Natural killer cell treated with Interleukin-12 subunit alpha and Interleukin-12 subunit beta and Interleukin-15 and Interleukin-18, amount 100 ng/mL, for 72 hours (primary cell): Measurements from ENCODE around the gene ACAA1. TPM values are rescaled to one million over a fixed set of nuclear protein-coding genes. Genes with fewer than 3 reads are reported as not detected.
"Not testable (repeated sequence)": the region's sequence is repeated elsewhere in the genome, so short reads cannot be mapped to it uniquely, and the experiment has no call there.

ENCODE experiments used
- ATAC-seq, 2 donors: fragments of 150-1000 bp; cut with Tn5 transposase in 1 of 2; sonication (Bioruptor Pico), chemical (Tn5 transposase) in 1 of 2; 2 replicates each; pipeline ENCODE4 v1.10.0; 2021
- DNase-seq: peaks from one replicate; pipeline ENCODE4 v3.0.0; 2022; ENCODE audit warnings: low spot score
- H3K27ac Mint-ChIP-seq, 2 donors: 1 replicate in 1 of 2; 2 replicates in 1 of 2; pipeline ENCODE4 v1.8.0; 2022; ENCODE audit warnings: mixed read lengths in 2 of 2, mild to moderate bottlenecking in 1 of 2, moderate library complexity in 1 of 2
- H3K27me3 Mint-ChIP-seq, 2 donors: 1 replicate in 1 of 2; 2 replicates in 1 of 2; pipeline ENCODE4 v1.8.0; 2022; ENCODE audit warnings: mixed read lengths in 2 of 2
- H3K36me3 Mint-ChIP-seq: one replicate; pipeline ENCODE4 v1.8.0; 2022; ENCODE audit warnings: mixed read lengths
- H3K4me1 Mint-ChIP-seq, 2 donors: 1 replicate in 1 of 2; 2 replicates in 1 of 2; pipeline ENCODE4 v1.8.0; 2022; ENCODE audit warnings: low read depth in 2 of 2, mixed read lengths in 2 of 2, mild to moderate bottlenecking in 1 of 2
- H3K4me3 Mint-ChIP-seq: one replicate; pipeline ENCODE4 v1.8.0; 2022; ENCODE audit warnings: mixed read lengths
- H3K9me3 Mint-ChIP-seq: 2 replicates; pipeline ENCODE4 v1.8.0; 2022; ENCODE audit warnings: mixed read lengths
- total RNA-seq, 2 donors: library from RNA; stranded (reverse); gene quantifications; one replicate each; pipeline ENCODE4 v1.2.3, GENCODE V29; 2022

The ACAA1 gene
- total RNA-seq, 2 donors from 2014 or later = 78.6 to 88.2 TPM

DNA sequence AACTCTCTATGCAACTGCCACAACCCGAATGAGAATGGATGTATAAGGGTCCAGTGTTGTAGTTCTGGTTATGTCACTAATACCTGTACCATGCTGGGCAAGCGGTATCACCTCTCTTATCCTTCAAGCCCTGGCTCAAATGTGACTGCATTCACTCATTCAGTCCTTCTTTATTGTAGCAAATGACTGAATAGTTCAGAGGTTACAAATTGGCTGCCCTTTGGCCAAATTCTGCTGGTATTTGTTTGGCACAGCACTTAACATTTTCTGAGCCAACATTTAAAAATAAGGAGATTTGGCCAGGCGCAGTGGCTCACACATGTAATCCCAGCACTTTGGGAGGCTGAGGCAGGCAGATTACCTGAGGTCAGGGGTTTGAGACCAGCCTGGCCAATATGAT lies 50.4 kb downstream of the ACAA1 start:
- peaks cover 6% of the 10 kb centered on the region for H3K9me3 Mint-ChIP-seq
- no peak overlapping the region for H3K4me3 Mint-ChIP-seq
- H3K4me1 Mint-ChIP-seq = peaks cover 7 to 9% of the 10 kb centered on the region in 2 donors
- no peak for DNase-seq
- H3K36me3 Mint-ChIP-seq = peaks cover 9% of the 10 kb centered on the region
- no peak for ATAC-seq
- H3K27ac Mint-ChIP-seq = no peak overlapping the region
- H3K27me3 Mint-ChIP-seq = no peaks in the 10 kb centered on the region

- H3K9me3 Mint-ChIP-seq = peaks cover 6% of the 10 kb centered on the region
- H3K4me1 Mint-ChIP-seq = peaks cover 7 to 9% of the 10 kb centered on the region in 2 donors
- no peak overlapping the region for H3K27ac Mint-ChIP-seq
- ATAC-seq (peak; percentile 42 to 60), DNase-seq (no peak)
- H3K27me3 Mint-ChIP-seq = no peaks in the 10 kb centered on the region
- H3K36me3 Mint-ChIP-seq = peaks cover 9% of the 10 kb centered on the region
- no peak overlapping the region for H3K4me3 Mint-ChIP-seq
Observed at GRCh38 chr3:38085943-38086324, 51.0 kb downstream of the ACAA1 start.

DNA sequence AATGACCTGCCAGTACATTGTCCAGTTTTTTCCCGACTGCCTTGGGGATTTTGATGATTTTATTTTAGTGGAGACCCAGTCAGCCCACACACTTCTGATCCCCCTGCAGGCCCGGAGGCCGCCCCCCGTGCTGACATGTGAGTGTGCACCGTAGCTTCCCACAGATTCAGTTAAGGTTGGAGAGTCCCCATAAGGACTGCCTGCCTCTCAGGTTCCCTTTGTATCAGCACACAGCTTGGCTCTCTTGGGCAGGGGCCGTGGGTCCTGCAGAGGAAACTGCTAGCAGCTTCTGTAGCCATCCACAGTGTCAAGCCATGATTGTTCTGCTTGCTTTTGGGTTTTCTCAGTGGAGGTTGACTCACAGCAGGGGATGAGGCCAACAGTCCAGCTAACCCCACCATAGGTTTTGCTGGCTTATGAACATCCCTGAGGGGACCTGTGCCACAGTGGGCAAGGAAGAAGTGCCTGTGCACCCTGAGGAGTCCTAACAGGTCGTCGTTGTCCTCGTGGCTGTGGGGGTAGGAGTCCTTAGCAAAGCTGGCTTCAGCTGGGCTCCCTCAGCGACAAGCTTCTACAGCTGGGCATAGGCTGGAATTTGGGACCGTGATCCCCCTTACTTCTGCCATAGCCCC lies 51.5 kb downstream of the ACAA1 start:
- H3K4me1 Mint-ChIP-seq = peaks cover 7 to 9% of the 10 kb centered on the region in 2 donors
- no peak for DNase-seq
- peak overlapping the region; percentile 6 to 72 for H3K27ac Mint-ChIP-seq
- peaks cover 6% of the 10 kb centered on the region for H3K9me3 Mint-ChIP-seq
- no peaks in the 10 kb centered on the region for H3K27me3 Mint-ChIP-seq
- H3K36me3 Mint-ChIP-seq = peaks cover 9% of the 10 kb centered on the region
- H3K4me3 Mint-ChIP-seq = no peak overlapping the region
- peak; percentile 8 to 48 for ATAC-seq

DNA sequence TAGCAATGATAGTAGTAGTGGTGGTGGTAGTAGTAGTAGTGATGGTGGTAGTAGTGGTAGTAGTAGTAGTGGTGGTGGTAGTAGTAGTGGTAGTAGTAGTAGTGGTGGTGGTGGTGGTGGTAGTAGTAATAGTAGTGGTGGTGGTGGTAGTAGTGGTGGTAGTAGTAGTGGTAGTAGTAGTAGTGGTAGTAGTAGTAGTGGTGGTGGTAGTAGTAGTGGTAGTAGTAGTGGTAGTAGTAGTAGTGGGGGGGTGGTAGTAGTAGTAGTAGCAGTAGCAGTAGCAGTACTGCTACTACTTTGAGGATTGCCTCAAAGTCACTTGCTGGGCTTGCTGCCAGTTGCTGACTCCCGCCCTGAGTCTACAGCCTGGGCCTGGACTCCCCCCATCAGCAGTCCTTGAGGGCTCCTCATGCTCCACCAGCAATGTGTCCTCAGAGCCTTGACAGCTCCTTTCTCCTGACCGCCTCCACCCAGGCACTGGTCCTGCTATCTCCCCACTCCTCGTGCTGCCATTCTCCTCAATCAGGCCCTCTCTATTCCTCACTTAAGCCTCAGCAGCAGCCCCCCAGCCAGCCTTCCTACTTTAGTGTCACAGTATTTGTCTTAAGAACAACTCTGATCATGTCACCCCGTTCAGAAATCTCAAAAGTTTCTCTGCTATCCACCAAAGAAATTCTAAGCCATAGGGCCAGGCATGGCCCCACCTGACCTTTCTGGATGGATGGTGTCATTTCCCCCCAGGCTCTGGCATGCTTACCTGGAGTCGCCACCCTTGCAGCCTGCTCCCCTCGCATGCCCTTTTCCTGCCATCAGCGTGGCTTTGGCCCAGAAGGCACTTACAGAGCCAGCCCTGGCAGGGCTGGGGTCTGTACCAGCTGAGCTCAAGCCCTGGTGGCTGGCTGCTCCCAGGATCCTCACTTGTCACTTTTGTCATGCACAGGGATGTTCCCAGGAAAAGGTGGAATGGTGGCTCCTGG lies 52.3 kb downstream of the ACAA1 start:
- Mint-ChIP-seq H3K36me3 (peaks cover 9% of the 10 kb centered on the region), H3K27me3 (no peaks in the 10 kb centered on the region), H3K27ac (peak overlapping the region; percentile 6 to 72), H3K4me3 (peak overlapping the region; percentile 16), H3K4me1 (peaks cover 7 to 9% of the 10 kb centered on the region in 2 donors), H3K9me3 (peaks cover 6% of the 10 kb centered on the region)
- ATAC-seq (peak; percentile 59 to 74), DNase-seq (no peak)

DNA sequence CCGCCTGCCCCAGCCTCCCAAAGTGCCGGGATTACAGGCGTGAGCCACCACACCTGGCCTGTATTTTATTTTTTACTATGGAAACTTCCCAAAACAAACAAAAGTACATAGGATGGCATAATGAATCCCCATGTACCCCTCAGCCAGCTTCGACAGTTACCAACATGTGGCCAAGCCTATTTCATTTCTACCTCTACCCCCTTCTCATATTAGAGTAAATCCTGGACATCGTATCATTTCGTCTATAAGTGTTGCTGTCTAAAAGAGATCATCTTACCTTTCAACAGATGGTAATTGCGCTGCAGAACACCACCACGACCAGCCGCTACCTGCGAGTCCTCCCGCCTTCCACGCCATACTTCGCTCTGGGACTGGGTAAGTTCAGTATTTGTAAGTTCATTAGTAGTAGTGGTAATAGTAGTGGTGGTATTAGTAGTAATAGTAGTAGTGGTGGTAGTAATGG lies 53.0 kb downstream of the ACAA1 start:
- peak overlapping the region; percentile 15 for H3K4me3 Mint-ChIP-seq
- ATAC-seq (no peak), DNase-seq (no peak)
- H3K4me1 Mint-ChIP-seq = peaks cover 7 to 9% of the 10 kb centered on the region in 2 donors
- H3K27me3 Mint-ChIP-seq = no peaks in the 10 kb centered on the region
- peak overlapping the region; percentile 6 to 72 for H3K27ac Mint-ChIP-seq
- peaks cover 9% of the 10 kb centered on the region for H3K36me3 Mint-ChIP-seq
- peaks cover 6% of the 10 kb centered on the region for H3K9me3 Mint-ChIP-seq

- H3K36me3 Mint-ChIP-seq, H3K9me3 Mint-ChIP-seq, H3K27me3 Mint-ChIP-seq, H3K27ac Mint-ChIP-seq, H3K4me1 Mint-ChIP-seq, ATAC-seq, H3K4me3 Mint-ChIP-seq, DNase-seq: not testable (repeated sequence)
Observed at GRCh38 chr3:38083254-38083653, 53.7 kb downstream of the ACAA1 start.

- ATAC-seq, H3K36me3 Mint-ChIP-seq, H3K4me1 Mint-ChIP-seq, H3K27me3 Mint-ChIP-seq, DNase-seq, H3K9me3 Mint-ChIP-seq, H3K27ac Mint-ChIP-seq, H3K4me3 Mint-ChIP-seq: not testable (repeated sequence)
Observed at GRCh38 chr3:38082296-38082695, 54.6 kb downstream of the ACAA1 start.

DNA sequence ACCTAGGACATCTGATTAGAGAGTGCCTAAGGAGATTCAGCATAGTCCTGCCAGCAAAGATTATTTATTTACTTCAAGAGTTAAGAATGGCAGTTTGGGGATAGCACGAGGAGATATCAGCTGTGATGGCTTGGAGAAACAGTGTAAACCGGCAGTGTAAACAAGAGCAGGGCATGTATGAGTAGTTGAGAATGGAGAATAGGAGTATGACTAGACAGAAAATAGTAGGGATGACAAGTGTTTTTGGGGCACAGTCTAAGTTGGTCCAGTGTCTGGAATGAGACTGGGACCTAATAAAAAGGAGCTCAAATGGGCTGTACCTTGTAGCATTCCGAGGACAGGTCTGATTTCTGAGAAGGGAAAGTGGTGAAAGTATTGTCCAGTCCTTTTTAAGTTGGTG lies 59.9 kb downstream of the ACAA1 start:
- H3K9me3 Mint-ChIP-seq, H3K4me1 Mint-ChIP-seq, ATAC-seq: not testable (repeated sequence)

More for the DNA sequence above, 59.9 kb downstream of the ACAA1 start:
- not testable (repeated sequence) for H3K36me3 Mint-ChIP-seq, DNase-seq, H3K4me3 Mint-ChIP-seq, H3K27ac Mint-ChIP-seq, H3K27me3 Mint-ChIP-seq

Other genes starting within 250 kb of the ACAA1 start
- 10 to 100 TPM in 1 of 2 donors, 1 to 10 TPM in 1; 8.2 to 16.9 TPM for gene VILL, start 146.3 kb downstream of the ACAA1 start, total RNA-seq
- gene PLCD1, start 107.5 kb downstream of the ACAA1 start, total RNA-seq = 1 to 10 TPM; 5.8 to 7.7 TPM
- gene DLEC1, start 97.9 kb downstream of the ACAA1 start, total RNA-seq = under 1 TPM; 0.25 to 0.52 TPM
- gene MYD88, start 1.5 kb upstream of the ACAA1 start, total RNA-seq = 10 to 100 TPM; 55.8 to 63.1 TPM
- 10 to 100 TPM; 59.9 to 66.8 TPM for gene OXSR1, start 28.4 kb upstream of the ACAA1 start, total RNA-seq
- gene SLC22A13, start 128.7 kb upstream of the ACAA1 start, total RNA-seq = 1 to 10 TPM; 1.3 to 1.8 TPM
- gene SLC22A14, start 145.2 kb upstream of the ACAA1 start, total RNA-seq = under 1 TPM in 1 of 2 donors, not detected in 1; 0.28 TPM
- gene XYLB, start 209.7 kb upstream of the ACAA1 start, total RNA-seq = 10 to 100 TPM in 1 of 2 donors, 1 to 10 TPM in 1; 3.8 to 11.4 TPM